HL-60 (cell line): ENCODE measurements around the gene SOX8.

Experiments
- DNase-seq, 2 experiments: peaks; one replicate each; pipeline ENCODE4 v3.0.0-alpha.2; 2010 to 2020; ENCODE audit warnings: low read depth in 1 of 2, low spot score in 1 of 2
- H3K27ac ChIP-seq: fragments of 250-450 bp; sonication (Bioruptor Pico); replicated peaks from 2 replicates; pipeline ENCODE4 v1.5.1; 2020; ENCODE audit warnings: mild to moderate bottlenecking, moderate library complexity
- H3K27me3 ChIP-seq: fragments of 250-450 bp; sonication (Bioruptor Pico); 2 replicates; pipeline ENCODE4 v1.5.1; 2021; ENCODE audit warnings: mild to moderate bottlenecking, moderate library complexity; ENCODE audit not compliant: insufficient read depth, poor library complexity, severe bottlenecking
- H3K4me3 ChIP-seq: replicated peaks from 2 replicates; pipeline ENCODE4 v1.5.1; 2011; ENCODE audit warnings: mild to moderate bottlenecking, control low read depth, low read length; ENCODE audit not compliant: insufficient read depth
- GABPA ChIP-seq: IDR thresholded peaks from 2 replicates; pipeline ENCODE4 v1.6.1; 2012; ENCODE audit warnings: low read depth
- POLR2AphosphoS5 ChIP-seq: IDR thresholded peaks from 2 replicates; pipeline ENCODE4 v1.6.1; 2012; ENCODE audit warnings: low read depth
- SPI1 ChIP-seq: IDR thresholded peaks from 2 replicates; pipeline ENCODE4 v1.6.1; 2012; ENCODE audit warnings: low read depth, mild to moderate bottlenecking, borderline replicate concordance
- TF ChIP-seq, protein P1 (sequence below): IDR thresholded peaks from one replicate; pipeline ENCODE4 v1.5.1; 2011; ENCODE audit warnings: low read length, control low read depth, inconsistent platforms; ENCODE audit not compliant: insufficient read depth
- TF ChIP-seq, protein P2 (sequence below): IDR thresholded peaks from 2 replicates; pipeline ENCODE4 v1.6.1; 2012; ENCODE audit warnings: low read depth; ENCODE audit not compliant: insufficient replicate concordance

Gene SOX8

GRCh38 chr16:977081-977701, 4.4 kb upstream of the SOX8 start:
- Histone ChIP-seq H3K27ac (no peak overlapping the region), H3K27me3 (peaks cover 30% of the 10 kb centered on the region), H3K4me3 (no peak overlapping the region)
- TF ChIP-seq GABPA = no peak
- TF ChIP-seq POLR2AphosphoS5 = no peak
- TF ChIP-seq, protein P1, sequence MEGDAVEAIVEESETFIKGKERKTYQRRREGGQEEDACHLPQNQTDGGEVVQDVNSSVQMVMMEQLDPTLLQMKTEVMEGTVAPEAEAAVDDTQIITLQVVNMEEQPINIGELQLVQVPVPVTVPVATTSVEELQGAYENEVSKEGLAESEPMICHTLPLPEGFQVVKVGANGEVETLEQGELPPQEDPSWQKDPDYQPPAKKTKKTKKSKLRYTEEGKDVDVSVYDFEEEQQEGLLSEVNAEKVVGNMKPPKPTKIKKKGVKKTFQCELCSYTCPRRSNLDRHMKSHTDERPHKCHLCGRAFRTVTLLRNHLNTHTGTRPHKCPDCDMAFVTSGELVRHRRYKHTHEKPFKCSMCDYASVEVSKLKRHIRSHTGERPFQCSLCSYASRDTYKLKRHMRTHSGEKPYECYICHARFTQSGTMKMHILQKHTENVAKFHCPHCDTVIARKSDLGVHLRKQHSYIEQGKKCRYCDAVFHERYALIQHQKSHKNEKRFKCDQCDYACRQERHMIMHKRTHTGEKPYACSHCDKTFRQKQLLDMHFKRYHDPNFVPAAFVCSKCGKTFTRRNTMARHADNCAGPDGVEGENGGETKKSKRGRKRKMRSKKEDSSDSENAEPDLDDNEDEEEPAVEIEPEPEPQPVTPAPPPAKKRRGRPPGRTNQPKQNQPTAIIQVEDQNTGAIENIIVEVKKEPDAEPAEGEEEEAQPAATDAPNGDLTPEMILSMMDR = no peak
- TF ChIP-seq, protein P2, sequence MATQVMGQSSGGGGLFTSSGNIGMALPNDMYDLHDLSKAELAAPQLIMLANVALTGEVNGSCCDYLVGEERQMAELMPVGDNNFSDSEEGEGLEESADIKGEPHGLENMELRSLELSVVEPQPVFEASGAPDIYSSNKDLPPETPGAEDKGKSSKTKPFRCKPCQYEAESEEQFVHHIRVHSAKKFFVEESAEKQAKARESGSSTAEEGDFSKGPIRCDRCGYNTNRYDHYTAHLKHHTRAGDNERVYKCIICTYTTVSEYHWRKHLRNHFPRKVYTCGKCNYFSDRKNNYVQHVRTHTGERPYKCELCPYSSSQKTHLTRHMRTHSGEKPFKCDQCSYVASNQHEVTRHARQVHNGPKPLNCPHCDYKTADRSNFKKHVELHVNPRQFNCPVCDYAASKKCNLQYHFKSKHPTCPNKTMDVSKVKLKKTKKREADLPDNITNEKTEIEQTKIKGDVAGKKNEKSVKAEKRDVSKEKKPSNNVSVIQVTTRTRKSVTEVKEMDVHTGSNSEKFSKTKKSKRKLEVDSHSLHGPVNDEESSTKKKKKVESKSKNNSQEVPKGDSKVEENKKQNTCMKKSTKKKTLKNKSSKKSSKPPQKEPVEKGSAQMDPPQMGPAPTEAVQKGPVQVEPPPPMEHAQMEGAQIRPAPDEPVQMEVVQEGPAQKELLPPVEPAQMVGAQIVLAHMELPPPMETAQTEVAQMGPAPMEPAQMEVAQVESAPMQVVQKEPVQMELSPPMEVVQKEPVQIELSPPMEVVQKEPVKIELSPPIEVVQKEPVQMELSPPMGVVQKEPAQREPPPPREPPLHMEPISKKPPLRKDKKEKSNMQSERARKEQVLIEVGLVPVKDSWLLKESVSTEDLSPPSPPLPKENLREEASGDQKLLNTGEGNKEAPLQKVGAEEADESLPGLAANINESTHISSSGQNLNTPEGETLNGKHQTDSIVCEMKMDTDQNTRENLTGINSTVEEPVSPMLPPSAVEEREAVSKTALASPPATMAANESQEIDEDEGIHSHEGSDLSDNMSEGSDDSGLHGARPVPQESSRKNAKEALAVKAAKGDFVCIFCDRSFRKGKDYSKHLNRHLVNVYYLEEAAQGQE = no peak
- TF ChIP-seq SPI1 = no peak
- DNase-seq = no peak

- peaks cover 37% of the 10 kb centered on the region for H3K27me3 ChIP-seq
- no peak for DNase-seq
- no peak overlapping the region for H3K4me3 ChIP-seq
- TF ChIP-seq GABPA (no peak), SPI1 (no peak)
- TF ChIP-seq, protein P1 = no peak
- TF ChIP-seq, protein P2 = no peak
- H3K27ac ChIP-seq = no peak overlapping the region
These were observed 3.7 kb upstream of the SOX8 start for GRCh38 chr16:977896-978295.

DNA sequence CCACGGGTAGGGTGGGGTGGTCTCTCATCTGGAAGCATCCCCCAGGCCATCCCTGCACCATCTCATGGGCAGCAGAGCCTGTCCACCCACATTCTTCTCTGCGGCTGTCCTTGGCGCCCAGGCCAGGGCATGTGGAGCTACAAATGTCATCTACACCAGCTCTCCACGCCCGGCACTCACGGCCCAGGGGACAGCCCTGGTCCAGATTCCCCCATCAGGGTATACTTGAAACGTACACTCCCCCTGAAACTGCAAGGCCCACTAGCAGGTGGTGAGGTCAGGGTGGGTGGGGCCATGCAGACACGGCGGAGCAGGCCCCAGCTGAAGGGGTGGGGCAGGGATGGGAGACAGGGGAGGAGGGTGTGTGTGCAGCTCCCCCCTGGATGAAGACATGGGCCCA, 3.2 kb upstream of the SOX8 start:
- Histone ChIP-seq H3K4me3 (no peak overlapping the region), H3K27me3 (peaks cover 42% of the 10 kb centered on the region), H3K27ac (no peak overlapping the region)
- no peak for TF ChIP-seq GABPA
- TF ChIP-seq, protein P1 = no peak
- TF ChIP-seq SPI1 = no peak
- TF ChIP-seq POLR2AphosphoS5 = no peak
- TF ChIP-seq, protein P2 = no peak
- no peak for DNase-seq
